Stimulated activated CD8-positive, alpha-beta memory T cell treated with anti-CD3 and anti-CD28 coated beads, Interleukin-7, amount 100 ng/mL, for 1 hour (primary cell): ENCODE data around the gene S100B.
A peak's percentile ranks its signal among the peaks of the same experiment; 100 is the strongest.

ENCODE experiments used
- DNase-seq, 2 donors: peaks; one replicate each; pipeline ENCODE4 v3.0.0-alpha.2; 2020; ENCODE audit warnings: low read depth in 2 of 2

Gene S100B

DNA sequence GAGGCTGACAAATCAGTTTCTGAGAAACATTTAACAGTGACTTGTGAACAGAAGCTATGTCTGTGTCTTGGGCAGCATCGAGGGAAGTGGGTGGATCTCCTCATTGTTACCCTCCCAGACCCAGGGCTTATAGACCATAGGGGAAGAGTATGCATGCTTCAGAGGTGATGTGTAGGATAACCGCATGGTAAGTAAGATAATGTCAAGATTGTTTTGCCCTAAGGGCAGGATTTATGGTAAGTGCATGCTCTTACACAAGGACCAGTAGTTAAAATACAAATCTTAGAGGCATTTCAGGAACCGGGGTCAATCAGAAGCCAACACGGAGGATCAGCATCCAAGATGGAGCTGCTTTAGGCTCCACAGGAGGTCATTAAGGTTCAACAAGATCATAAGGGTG lies 22.8 kb upstream of the S100B start:
- no peak for DNase-seq

DNA sequence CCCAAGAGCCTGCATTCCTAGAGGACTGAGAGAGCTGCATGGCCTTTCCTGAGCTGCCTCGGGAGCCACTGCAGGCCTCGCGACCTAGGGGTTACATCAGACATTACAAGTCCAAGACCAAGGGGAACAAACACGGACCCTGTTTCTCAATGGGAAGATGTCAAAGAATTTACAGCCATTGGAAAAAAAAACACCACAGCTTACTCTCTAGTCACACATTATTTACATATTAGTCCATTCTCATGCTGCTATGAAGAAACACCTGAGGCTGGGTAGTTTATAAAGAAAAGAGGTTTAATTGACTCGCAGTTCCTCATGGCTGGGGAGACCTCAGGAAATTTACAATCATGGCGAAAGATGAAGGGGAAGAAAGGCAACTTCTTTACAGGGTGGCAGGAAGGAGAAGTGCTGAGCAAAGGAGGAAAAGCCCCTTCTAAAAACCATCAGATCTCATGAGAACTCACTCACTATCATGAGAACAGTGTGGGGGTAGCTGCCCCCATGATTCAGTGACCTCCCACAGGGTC lies 22.2 kb upstream of the S100B start:
- DNase-seq, result no peak

DNA sequence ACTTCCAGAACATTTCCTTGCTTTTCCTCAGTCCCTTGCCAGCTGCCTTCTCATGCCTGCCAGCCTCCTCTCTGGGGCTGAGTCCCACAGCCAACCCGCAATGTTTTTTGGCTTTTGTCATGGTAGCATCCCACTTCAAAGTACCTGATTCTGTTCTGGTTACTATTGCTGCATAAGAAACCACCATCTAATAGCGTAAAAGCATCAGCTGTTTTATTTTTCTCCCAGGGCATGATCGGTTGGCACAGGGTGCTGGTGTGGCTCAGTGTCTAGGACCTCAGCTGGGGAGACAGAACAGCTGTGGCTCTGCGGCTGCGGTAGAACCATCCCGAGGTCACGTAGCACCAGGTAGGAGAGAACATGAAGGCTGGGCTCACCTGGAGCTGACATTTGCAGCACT lies 21.7 kb upstream of the S100B start:
- DNase-seq, result no peak

DNA sequence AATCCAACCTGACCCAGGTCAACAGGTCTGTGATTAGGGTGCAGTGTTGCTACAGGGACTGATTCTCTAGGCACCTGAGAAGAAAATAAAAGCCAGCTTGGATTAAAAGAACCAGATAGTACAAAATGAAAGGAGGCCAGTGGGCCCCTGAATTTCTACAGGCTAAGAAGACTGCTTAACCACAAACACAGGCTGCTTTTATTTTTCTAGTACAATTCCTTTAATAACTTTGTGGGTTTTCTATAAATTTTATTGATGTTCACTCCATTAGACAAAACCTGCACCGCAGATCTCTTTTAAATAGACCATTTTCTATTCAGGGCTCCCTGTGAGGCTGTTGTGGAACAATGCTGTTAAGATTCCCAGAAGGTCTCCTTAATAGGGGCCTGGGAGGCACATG lies 20.9 kb upstream of the S100B start:
- no peak for DNase-seq

DNA sequence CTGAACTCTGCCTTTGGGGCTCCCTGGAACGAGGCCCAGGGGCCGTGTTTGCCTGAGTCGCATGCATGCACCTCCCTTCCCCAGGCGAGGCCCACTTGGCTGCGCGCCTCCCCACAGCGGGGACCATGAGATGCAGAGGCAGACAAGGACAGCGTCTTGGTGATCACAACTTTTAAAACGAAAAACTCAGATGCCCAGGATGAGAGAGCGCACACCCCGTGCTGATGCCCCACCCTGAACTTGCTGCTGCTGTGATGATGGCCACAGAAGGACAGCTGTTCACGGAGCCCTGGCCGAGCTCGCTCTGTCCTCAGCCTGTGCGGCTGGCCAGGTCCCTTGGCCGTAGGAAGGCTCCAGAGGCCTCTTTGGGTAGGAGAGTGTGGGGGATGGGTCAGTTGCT lies 19.2 kb upstream of the S100B start:
- no peak for DNase-seq

DNA sequence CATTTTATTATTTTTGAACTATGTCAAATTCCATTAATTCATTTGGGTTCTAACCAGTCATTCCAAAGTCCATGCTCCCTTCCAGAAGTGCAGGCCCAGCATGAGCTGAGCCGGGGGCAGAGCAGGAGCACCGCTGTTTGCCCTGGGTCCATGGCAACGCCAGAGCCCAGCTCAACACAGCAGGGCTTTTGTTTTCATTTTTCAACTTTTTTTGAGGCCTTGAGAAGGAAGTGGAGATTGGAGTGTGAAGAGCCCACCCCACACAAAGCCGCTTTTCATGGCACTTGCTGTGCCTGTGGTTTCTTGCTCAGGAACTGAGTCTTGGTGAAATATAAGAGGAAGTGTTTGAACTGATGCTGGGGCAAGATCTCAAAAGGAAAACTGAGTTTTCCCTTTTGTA lies 17.3 kb upstream of the S100B start:
- DNase-seq, result peak in 1 of 2 donors; percentile 13

DNA sequence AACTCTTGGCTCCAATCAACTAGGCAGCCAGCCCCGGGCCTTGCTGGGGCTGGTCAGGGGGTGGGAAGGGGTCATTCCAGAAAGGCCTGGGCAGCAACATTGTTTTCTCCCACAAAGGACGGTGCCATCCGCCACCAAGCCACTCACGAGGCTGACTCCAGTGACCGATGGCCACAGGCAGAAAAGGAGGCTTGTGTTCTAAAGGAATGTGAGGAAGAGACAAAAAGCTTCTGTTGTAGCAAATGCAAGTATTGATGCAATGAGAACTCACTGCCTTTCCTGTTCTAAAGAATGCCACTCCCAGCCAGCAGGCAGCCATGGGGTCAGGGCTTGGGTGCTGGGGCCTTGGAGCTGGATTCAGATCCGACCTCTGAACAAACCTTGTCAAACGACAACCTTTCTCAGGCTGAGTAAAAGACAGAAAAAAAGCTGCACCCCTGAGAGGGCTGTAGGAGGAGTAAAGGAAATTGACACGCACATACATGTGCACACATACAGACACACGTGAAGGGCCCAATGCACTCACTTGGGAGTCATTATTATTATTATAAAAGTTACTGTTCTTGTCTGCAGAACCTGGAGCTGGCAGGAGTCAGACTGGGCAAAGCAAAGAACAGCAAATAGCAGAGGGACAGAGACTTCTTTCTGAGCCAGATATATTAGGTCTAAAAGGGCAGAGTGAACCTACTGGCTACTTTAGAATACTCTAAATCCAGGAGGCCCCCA lies 16.7 kb upstream of the S100B start:
- no peak for DNase-seq

DNA sequence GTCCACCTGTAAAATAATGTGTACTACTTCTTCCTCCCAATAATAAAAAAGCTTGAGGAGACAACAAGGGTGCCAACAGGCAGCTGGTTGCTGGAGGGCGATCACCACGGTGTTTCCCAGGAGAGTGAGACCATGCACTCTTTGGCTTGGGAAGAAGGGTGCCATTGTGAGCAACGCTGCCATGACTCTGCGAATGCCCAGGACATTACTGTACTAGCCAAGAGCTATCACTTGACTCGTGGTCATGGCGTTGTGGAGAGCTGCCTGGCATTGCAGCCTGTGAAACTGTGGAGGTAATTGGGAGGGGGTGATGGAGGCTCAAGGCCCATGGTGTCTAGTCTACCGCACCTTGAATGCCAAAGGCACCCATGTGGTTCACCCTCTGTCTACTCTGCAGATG lies 16.0 kb upstream of the S100B start:
- DNase-seq, result no peak

DNA sequence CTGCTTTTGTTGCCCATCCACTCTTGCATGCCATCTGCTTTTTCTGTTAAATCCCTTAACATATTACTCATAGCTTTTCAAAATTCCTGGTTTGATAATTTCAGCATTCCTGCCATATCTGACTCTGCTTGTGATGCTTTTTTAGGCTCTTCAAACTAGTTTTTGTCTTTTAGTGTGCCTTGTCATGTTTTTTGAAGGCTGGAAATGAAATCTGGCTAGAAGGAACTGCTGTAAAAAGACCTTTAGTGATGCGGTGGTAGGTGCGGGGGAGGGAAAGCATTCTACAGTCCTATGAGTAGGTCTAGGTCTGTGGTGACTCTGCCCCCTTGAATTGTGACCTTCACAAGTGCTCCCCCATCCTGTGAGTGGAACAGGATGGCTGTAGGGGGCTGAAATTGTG lies 15.0 kb upstream of the S100B start:
- no peak for DNase-seq

DNA sequence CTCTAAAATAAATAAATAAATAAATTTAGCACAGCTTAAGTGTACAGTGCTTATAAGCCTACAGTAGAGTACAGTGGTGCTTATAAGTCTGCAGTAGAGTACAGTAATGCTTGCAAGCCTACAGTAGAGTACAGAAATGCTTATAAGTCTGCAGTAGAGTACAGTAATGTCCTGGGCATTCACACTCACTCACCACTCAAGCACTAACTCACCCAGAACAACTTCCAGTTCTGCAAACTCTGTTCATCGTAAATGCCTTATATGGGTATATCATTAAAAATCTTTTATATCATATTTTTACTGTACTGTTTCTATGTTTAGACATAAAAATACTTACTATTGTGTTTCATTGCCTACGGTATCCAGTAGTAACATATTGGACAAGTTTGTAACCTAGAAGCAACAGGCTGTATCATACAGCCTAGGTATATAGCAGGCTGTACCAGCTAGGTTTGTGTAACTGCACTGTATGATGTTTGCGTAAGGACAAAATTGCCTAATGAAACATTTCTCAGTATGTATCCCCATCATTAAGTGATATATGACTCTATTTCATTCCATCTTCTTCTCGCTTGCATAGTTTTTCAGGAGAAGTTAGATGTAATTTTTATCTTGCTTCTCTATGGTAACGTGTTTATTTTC lies 14.0 kb upstream of the S100B start:
- no peak for DNase-seq

DNA sequence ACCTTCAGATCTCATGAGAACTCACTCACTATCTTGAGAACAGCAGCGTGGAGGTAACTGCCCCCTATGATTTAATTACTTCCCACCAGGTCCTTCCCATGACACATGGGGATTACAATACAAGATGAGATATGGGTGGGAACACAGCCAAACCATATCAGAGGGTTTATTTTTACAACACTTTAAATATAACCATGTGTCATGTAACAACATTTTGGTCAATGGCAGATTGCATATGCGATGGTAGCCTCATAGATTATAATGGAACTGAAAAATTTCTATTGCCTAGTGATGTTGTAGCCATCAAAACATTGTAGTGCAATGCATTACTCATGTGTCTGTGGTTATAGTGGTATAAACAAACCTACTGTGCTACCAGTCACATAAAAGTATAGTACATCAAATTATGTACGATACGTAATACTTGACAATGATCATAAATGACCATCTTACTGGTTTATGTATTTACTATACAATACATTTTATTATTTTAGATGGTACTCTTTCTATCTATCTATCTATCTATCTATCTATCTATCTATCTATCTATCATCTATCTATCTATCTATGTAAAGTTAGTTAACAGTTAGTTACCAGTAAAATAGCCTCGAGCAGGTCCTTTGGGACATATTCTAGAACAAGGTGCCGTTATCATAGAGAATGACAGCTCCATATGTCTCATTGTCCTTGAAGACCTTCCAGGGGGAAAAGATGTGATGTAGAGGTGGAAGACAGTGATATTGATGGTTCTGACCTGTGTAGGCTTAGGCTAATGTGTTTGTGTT lies 12.6 kb upstream of the S100B start:
- no peak for DNase-seq

DNA sequence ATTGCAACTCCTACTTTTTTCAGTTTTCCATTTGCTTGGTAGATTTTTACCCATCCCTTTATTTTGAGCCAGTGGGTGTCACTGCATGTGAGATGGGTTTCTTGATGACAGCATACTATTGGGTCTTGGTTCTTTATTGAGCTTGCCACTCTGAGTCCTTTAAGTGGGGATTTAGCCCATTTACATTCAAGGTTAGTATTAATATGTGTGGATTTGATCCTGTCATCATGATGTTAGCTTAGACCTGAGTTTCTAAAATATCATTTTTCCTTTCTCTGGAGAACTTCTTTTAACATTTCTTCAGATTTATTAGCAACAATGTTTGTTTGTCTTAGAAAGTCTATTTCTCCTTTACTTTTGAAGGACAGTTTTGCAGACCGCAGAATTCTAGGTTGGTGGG lies 11.8 kb upstream of the S100B start:
- DNase-seq, result no peak

DNA sequence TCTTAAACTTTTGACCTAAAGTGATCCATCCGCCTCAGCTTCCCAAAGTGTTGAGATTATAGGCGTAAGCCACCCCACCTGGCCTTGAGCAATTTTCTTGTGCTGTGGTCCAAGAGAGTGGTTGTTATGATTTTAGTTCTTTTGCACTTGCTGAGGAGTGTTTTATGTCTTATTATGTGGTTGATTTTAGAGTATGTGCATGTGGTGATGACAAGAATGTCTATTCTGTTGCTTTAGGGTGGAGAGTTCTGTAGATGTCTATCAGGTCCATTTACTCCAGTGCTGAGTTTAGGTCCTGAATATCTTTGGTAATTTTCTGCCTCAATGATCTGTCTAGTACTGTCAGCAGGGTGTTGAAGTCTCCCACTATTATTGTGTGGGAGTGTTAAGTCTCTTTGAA lies 11.2 kb upstream of the S100B start:
- DNase-seq, result no peak

DNA sequence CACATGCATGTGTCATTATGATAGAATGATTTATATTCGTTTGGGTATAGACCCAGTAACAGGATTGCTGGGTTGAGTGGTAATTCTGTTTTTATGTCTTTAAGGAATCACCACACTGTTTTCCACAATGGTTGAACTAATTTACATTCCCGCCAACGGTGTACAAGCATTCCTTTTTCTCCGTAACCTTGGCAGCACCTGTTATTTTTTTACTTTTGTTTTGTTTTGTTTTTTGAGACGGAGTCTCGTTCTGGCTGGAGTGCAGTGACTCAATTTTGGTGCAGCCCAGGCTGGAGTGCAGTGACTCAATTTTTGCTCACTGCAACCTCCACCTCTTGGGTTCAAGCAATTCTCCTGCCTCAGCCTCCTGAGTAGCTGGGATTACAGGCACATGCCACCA lies 8.5 kb upstream of the S100B start:
- DNase-seq, result no peak

DNA sequence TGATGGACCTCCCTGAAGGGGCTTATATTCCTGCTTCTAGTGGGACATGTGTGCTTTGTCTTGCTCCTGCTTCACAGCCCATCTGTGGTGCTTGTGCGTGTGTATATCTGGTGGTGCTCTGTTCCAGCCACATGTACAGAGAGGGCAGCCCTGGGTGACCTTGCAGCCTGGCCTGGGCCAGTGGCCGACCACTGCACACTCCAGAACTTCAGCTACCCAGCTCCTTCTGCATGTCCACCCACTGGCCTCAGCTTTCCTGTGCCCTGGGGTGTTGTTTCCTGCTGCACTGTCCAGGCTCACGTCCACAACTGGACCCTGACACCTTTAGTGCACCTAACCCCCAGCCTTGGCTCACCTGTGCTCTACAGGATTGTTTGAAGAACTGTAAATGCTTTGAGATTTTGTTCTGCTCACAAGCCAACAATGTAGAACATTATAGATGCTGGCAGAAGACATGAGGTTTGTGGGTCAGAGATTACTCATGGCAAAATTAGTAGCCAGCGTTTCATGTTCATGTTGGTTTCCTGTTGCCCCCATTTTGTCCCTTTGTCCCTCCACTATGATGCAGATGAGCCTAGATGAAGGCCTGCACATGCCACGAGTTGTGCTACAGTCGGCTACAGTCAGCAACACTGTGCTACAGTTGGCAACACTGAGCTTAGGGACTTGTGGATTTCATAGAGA lies 5.3 kb upstream of the S100B start:
- no peak for DNase-seq

DNA sequence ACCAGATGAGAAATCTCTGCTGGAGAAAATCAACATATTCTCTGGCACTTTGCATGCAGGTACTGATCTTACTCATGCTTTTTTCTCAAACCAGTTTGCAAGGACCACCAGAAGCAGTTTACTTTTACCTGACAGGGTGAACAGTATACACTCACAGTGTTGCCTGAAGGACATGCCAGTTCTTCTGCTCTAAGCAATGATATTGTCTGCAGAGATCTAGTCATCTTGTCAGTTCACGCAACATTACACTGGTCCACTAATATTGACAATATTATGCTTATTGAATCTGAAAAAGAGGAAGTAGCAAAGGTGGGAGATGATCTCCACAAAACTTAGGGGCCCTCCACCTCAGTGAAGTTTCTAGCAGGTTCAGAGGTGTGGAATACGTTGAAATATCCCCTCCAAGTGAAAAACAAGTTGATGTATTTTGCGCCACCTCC lies 3.8 kb upstream of the S100B start:
- DNase-seq, result no peak

DNA sequence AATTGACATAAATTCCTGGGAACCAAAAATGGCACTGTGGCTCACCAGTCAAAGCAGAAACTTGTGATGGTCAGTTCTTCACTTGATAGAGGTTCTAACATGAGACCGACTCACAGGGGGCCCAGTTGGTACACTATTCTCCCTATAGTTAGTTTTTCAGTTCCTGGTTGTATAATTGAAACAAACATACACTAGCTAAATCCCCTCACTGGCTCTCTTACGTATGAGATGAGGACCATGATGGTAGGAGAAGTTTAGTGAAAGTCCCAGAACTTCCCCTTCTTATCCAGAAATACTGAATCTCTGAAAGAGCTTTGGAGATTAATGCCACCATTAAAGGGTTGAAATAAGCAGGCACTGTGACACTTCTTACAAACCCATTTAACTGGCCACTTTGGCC lies 2.8 kb upstream of the S100B start:
- DNase-seq, result no peak

DNA sequence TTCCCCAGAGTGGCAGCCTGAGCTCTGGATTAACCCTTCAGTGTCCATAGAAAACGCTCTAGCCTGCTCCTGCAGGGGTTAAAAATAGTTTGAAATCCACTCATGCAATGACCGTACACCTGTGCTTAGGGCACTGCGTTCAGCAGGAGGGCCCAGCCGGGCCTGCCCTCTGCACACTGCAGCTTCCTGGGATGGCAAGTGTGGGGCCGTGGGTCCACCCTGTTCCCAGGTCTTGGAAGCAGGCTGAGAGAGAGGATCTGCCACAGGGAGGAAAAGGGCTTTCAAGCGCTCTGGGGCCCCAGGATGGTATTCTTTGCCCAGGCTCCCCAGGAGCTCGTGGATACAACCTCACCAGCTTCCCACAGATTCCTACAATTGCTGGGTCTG lies 1.5 kb upstream of the S100B start:
- no peak for DNase-seq

DNA sequence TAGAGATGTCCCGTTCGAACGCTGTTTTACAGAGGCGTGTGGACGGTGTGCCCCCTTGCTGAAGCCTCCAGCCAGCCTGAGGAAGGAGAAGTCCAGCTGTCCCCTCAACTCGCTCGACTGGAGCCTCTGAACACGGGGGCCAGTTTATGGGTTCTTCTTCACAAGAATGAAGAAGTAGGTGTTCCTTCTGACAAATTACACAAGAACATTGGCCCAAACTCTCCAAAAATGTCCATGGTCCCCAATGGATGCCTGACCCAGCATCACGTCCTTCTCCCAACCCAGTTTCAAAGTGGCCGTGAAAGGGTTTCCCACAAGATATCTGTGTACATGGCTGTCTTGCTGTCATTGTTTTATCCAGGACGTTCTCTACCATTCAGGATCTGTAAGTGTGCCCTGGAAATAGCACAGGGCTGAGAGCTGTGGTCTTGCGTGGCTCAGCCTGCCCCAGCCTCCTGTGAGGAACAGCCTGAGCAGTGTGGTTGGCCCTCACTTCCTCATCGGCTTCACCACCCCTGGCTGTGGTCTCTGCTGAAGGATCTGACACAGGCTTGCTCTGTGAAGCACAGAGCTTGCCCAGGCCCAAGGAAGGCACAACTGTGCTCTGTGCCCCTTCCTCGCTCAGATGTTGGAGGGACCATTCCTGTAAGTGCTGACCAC lies 1.0 kb upstream of the S100B start:
- peak; percentile 17 to 27 for DNase-seq

DNA sequence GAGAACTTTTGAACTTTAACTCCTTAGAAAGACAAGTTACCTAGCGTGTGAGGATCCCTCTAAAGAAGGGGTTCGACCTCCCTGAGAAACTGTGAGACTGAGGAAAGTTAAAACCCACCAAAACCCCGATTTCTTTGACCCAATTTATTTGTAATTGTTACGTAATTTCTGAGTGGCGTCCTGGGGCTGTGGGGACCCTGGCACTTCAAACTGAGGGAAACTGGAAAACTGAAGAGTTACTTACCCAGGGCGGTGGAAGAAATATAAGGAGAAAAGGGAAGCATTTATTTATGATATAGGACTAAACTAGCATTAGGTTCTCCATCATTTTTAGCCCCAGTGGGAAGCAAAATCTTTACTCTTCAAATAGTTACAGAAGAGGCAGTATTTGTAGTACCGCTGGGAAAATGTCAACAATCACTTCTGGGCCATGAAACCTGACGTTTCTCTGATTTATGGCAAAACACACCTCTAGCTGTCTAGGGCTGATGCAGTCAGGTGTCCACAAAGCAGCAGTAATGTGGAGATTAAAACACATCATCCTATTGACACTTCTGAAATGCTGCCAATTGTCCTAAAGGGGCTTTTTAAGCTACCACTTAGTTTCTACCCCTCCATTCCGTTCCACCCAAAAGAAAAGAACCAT lies 430 bp downstream of the S100B start:
- DNase-seq, result no peak

DNA sequence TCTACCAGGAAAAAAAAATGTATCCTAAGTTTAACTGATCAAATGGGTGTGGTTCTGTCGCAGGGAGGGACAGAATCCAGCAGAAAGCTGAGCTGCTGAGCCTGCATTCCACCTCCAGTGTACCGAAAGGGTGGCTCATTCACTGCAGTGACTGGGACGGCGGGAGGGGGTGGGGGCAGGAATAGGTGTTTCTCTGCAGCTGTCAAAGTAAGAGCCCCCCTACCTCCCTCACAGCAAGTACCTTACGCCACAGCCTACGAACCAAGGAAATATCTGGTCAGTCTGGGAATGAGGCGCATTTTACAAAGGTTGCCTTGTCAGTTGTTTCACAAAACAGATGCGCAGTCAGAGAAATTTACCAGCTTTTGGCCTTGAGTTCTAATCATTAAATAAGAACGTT lies 1.7 kb downstream of the S100B start:
- no peak for DNase-seq
